Neural progenitor cell (in vitro differentiated cells): Measurements from ENCODE around the gene CD96.

ENCODE experiments used
- CTCF ChIP-seq: fragments of 200-600 bp; sonication (generic); IDR thresholded peaks from 2 replicates; pipeline ENCODE4 v1.5.1; 2017; ENCODE audit warnings: antibody characterized with exemption, mild to moderate bottlenecking
- EZH2 ChIP-seq: fragments of 200-600 bp; sonication (generic); IDR thresholded peaks from 2 replicates; pipeline ENCODE4 v1.6.1; 2017; ENCODE audit warnings: antibody characterized with exemption, mild to moderate bottlenecking, moderate library complexity
- EZH2phosphoT487 ChIP-seq: fragments of 200-600 bp; sonication (generic); IDR thresholded peaks from 2 replicates; pipeline ENCODE4 v1.6.1; 2017; ENCODE audit warnings: antibody characterized with exemption

DNA sequence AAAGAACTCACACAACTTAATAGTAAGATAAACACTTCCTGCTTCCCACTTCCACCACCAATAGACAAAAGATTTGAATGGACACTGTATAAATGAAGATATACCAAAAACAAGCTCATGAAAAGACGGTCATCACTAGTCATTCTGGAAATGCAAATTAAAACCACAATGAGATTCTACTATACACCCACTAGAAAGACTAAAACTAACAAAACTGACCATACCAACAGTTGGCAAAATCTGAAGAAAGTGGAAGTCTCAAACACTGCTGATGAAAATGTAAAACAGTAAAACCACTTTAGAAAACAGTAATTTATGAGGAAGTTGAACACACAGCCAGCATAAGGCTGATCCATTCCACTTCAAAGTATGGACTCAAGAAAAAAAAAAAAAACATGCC lies 35.6 kb upstream of the CD96 start:
- no peak for TF ChIP-seq CTCF
- TF ChIP-seq EZH2phosphoT487: no peak
- no peak for TF ChIP-seq EZH2
